Nephron progenitor cell (in vitro differentiated cells): Measurements from ENCODE around the gene KAT8.

Experiments
- DNase-seq: peaks from one replicate; pipeline ENCODE4 v3.0.0; 2021
- H3K27ac Mint-ChIP-seq: 2 replicates; pipeline ENCODE4 v1.8.0; 2021; ENCODE audit warnings: mild to moderate bottlenecking, moderate library complexity, mixed read lengths
- H3K27me3 Mint-ChIP-seq: 2 replicates; pipeline ENCODE4 v1.8.0; 2021; ENCODE audit warnings: mild to moderate bottlenecking, low read depth, mixed read lengths; ENCODE audit not compliant: poor library complexity
- H3K36me3 Mint-ChIP-seq: 2 replicates; pipeline ENCODE4 v1.8.0; 2021; ENCODE audit warnings: low read depth, mixed read lengths
- H3K4me1 Mint-ChIP-seq: 2 replicates; pipeline ENCODE4 v1.8.0; 2021; ENCODE audit warnings: mixed read lengths
- H3K4me3 Mint-ChIP-seq: 2 replicates; pipeline ENCODE4 v1.8.0; 2021; ENCODE audit warnings: mild to moderate bottlenecking, moderate library complexity, mixed read lengths
- H3K9me3 Mint-ChIP-seq: 2 replicates; pipeline ENCODE4 v1.8.0; 2021; ENCODE audit warnings: mild to moderate bottlenecking, moderate library complexity, mixed read lengths
- TF ChIP-seq, protein P1 (sequence below): fragments of 200-600 bp; sonication (generic); IDR thresholded peaks from 2 replicates; pipeline ENCODE4 v1.5.0; 2021; ENCODE audit warnings: antibody characterized with exemption

KAT8 gene

DNA sequence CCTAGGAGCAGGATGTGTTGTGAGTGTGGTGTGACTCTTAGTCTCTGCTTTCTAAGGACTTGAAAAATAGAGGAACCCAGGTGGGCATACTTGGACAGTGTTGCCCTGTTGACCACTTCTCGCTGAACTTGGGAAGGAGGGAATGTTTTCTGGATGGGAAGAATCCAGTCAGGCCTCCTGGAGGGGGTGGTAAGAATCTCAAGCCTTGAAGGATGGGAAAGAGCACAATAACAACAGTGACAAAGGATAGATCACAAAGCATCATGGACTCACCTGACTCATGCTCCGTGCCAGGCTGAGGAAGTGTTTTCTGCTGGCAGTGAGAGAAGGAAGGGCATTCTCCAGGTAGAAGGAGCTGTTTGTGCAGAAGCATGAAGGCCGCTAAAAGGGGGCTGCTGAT, 8.4 kb downstream of the KAT8 start:
- Mint-ChIP-seq H3K9me3 (no peaks in the 10 kb centered on the region), H3K27me3 (no peaks in the 10 kb centered on the region), H3K36me3 (peaks cover 24% of the 10 kb centered on the region), H3K27ac (peak overlapping the region; percentile 73), H3K4me1 (no peaks in the 10 kb centered on the region), H3K4me3 (no peak overlapping the region)
- no peak for DNase-seq
- TF ChIP-seq, protein P1, sequence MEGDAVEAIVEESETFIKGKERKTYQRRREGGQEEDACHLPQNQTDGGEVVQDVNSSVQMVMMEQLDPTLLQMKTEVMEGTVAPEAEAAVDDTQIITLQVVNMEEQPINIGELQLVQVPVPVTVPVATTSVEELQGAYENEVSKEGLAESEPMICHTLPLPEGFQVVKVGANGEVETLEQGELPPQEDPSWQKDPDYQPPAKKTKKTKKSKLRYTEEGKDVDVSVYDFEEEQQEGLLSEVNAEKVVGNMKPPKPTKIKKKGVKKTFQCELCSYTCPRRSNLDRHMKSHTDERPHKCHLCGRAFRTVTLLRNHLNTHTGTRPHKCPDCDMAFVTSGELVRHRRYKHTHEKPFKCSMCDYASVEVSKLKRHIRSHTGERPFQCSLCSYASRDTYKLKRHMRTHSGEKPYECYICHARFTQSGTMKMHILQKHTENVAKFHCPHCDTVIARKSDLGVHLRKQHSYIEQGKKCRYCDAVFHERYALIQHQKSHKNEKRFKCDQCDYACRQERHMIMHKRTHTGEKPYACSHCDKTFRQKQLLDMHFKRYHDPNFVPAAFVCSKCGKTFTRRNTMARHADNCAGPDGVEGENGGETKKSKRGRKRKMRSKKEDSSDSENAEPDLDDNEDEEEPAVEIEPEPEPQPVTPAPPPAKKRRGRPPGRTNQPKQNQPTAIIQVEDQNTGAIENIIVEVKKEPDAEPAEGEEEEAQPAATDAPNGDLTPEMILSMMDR: no peak

DNA sequence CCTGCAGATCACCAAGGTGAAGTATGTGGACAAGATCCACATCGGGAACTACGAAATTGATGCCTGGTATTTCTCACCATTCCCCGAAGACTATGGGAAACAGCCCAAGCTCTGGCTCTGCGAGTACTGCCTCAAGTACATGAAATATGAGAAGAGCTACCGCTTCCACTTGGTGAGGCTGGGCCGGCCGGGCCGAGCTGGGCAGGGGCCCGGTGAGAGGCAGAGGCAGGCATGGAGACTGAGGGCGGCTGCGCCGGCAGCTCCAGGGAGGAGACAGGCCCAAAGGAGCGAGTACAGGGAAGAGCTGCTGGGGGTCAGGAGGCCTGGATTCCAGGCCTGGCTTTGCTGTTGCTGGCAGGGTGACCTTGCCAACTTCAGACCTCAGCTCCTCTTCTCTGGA, 9.7 kb downstream of the KAT8 start:
- H3K36me3 Mint-ChIP-seq: peaks cover 12% of the 10 kb centered on the region
- no peak overlapping the region for H3K27ac Mint-ChIP-seq
- DNase-seq: no peak
- H3K4me1 Mint-ChIP-seq: no peaks in the 10 kb centered on the region
- TF ChIP-seq, protein P1: no peak
- no peak overlapping the region for H3K4me3 Mint-ChIP-seq
- no peaks in the 10 kb centered on the region for H3K27me3 Mint-ChIP-seq
- no peaks in the 10 kb centered on the region for H3K9me3 Mint-ChIP-seq

DNA sequence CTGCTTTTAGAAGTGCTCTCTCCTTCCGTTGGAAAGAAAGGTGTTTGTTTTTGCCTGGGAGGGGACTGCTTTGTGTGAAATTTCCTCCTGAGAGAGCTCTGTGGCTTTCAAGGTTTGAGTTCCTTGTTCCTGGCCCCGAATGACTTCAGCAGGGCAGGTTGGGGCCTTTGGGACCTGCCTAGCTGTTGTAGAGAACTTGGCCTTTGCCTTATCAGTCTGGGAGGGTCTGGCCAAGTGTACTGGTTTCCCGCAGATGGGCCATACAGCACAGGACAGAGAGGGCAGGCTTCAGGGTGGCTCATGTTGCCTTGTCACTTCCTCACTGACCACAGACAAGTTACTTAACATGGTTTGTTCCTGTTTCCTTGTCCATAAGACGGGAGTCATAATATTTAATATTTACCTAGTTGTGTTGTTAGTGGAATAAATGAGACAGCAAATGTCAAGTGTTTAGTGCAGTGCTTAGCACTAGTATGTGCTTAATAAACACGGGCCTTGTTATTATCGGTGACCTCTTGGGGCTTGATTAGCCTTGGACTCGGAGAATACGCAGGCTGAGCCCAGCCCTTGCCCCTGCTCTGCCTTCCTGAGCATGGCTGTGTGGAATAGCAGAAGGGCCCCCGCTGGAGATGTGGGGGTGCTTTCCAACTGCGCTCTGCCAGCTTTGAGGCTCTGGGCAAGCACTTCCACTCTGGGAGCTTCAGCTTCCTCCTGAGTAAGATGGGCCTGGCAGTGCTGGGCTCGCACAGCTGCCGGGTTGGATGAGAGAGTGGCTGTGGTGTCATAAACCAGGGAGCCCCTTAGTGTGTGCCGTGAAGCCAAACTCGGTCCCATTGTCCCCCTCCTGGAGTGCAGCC, 11.5 kb downstream of the KAT8 start:
- H3K27ac Mint-ChIP-seq: no peak overlapping the region

DNA sequence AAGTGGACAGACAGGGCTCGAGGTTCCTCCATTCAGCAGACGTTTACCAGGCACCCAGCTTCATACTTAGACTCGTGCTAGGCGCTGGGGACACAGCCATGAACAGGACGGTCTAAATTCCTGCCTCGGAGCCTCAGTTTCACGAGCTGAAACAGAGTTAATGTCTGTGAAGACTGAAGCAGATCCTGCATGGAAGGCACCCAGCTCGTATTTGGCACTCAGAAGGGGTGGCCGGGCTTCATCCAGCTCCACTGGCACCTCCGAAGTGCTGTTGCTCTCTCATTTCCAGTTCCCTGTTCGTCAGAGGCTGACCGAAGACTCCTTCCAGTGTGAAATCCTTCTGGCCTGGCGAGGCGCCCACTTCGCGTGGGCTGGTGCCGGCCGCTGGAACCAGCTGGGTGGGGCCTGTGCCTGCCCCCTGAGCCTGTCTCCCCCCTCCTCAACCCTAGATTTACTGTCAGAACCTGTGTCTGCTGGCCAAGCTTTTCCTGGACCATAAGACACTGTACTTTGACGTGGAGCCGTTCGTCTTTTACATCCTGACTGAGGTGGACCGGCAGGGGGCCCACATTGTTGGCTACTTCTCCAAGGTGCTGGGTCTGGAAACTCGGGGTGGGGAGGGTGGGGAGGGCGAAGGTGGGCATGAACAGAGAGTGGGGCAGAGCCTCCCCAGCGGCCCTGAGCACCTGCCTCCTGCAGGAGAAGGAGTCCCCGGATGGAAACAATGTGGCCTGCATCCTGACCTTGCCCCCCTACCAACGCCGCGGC, 12.3 kb downstream of the KAT8 start:
- H3K9me3 Mint-ChIP-seq: no peaks in the 10 kb centered on the region
- no peak for DNase-seq
- no peak overlapping the region for H3K4me3 Mint-ChIP-seq
- no peak overlapping the region for H3K27ac Mint-ChIP-seq
- peaks cover 19% of the 10 kb centered on the region for H3K4me1 Mint-ChIP-seq
- H3K36me3 Mint-ChIP-seq: no peaks in the 10 kb centered on the region
- TF ChIP-seq, protein P1: no peak
- no peaks in the 10 kb centered on the region for H3K27me3 Mint-ChIP-seq

More for the DNA sequence above, 11.5 kb downstream of the KAT8 start:
- H3K4me1 Mint-ChIP-seq: peaks cover 12% of the 10 kb centered on the region
- H3K36me3 Mint-ChIP-seq: peaks cover 3% of the 10 kb centered on the region
- no peak overlapping the region for H3K4me3 Mint-ChIP-seq
- no peaks in the 10 kb centered on the region for H3K27me3 Mint-ChIP-seq
- DNase-seq: no peak
- TF ChIP-seq, protein P1: no peak
- no peaks in the 10 kb centered on the region for H3K9me3 Mint-ChIP-seq

DNA sequence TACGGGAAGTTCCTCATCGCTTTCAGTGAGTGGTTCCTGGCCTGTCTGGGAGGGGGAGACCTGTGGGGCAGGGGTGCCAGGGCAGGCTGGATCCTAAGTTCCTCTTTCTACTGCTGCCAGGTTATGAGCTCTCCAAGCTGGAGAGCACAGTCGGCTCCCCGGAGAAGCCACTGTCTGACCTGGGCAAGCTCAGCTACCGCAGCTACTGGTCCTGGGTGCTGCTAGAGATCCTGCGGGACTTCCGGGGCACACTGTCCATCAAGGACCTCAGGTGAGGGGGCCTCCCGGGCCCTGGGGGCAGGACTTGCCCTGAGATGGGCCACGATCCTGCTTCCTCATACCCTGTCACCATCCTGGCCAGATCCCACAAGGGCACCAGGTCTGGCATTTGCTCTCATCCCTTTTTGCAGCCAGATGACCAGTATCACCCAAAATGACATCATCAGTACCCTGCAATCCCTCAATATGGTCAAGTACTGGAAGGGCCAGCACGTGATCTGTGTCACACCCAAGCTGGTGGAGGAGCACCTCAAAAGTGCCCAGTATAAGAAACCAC, 12.9 kb downstream of the KAT8 start:
- DNase-seq: no peak
- H3K9me3 Mint-ChIP-seq: no peaks in the 10 kb centered on the region
- peaks cover 25% of the 10 kb centered on the region for H3K4me1 Mint-ChIP-seq
- TF ChIP-seq, protein P1: no peak
- peak overlapping the region; percentile 72 for H3K27ac Mint-ChIP-seq
- H3K27me3 Mint-ChIP-seq: peaks cover 3% of the 10 kb centered on the region
- H3K36me3 Mint-ChIP-seq: no peaks in the 10 kb centered on the region
- no peak overlapping the region for H3K4me3 Mint-ChIP-seq
